Measurements from ENCODE around the gene KIAA1586.
"Not testable (repeated sequence)": the region's sequence is repeated elsewhere in the genome, so short reads cannot be mapped to it uniquely, and the experiment has no call there.

The KIAA1586 gene

GRCh38 chr6:57087916-57088315 is 41.4 kb downstream of the KIAA1586 start:
- DNase-seq (ENCODE audit: extremely low read depth, low read depth): no peak
- no peak for TF ChIP-seq CTCF (IDR thresholded peaks at IDR 0.05; ENCODE audit: low read depth, low read length, missing control alignments)
- no peak overlapping the region for H3K4me3 ChIP-seq (replicated peaks; ENCODE audit: low read depth, low read length)

- H3K4me3 ChIP-seq (replicated peaks; ENCODE audit: low read depth, low read length): peak overlapping the region; percentile 56
- no peak for TF ChIP-seq CTCF (IDR thresholded peaks at IDR 0.05; ENCODE audit: low read depth, low read length, missing control alignments)
- DNase-seq (ENCODE audit: extremely low read depth, low read depth): no peak
These were observed 42.8 kb downstream of the KIAA1586 start for GRCh38 chr6:57089265-57089664.

- H3K4me3 ChIP-seq (replicated peaks; ENCODE audit: low read depth, low read length): peak within 1 kb of the TSS; percentile 56
- no peak for TF ChIP-seq CTCF (IDR thresholded peaks at IDR 0.05; ENCODE audit: low read depth, low read length, missing control alignments)
- peak; percentile 89 for DNase-seq (ENCODE audit: extremely low read depth, low read depth)
These were observed 43.4 kb downstream of the KIAA1586 start, which contains the start of gene ZNF451 for GRCh38 chr6:57089687-57090457. ZNF451 (plus strand) TSS chr6:57090188; CDS start chr6:57090254, 66 bp downstream.

- not testable (repeated sequence) for DNase-seq (ENCODE audit: extremely low read depth, low read depth)
- H3K4me3 ChIP-seq (replicated peaks; ENCODE audit: low read depth, low read length): peak overlapping the region; percentile 56
These were observed 44.1 kb downstream of the KIAA1586 start for GRCh38 chr6:57090458-57091067.

GRCh38 chr6:57091375-57091774 is 44.9 kb downstream of the KIAA1586 start:
- H3K4me3 ChIP-seq (replicated peaks; ENCODE audit: low read depth, low read length): peak overlapping the region; percentile 40
- not testable (repeated sequence) for DNase-seq (ENCODE audit: extremely low read depth, low read depth)

- no peak overlapping the region for H3K4me3 ChIP-seq (replicated peaks; ENCODE audit: low read depth, low read length)
- no peak for TF ChIP-seq CTCF (IDR thresholded peaks at IDR 0.05; ENCODE audit: low read depth, low read length, missing control alignments)
- no peak for DNase-seq (ENCODE audit: extremely low read depth, low read depth)
These were observed 48.2 kb downstream of the KIAA1586 start for GRCh38 chr6:57094689-57095088.

GRCh38 chr6:57097596-57097995 is 51.1 kb downstream of the KIAA1586 start:
- no peak overlapping the region for H3K4me3 ChIP-seq (replicated peaks; ENCODE audit: low read depth, low read length)
- no peak for DNase-seq (ENCODE audit: extremely low read depth, low read depth)
- TF ChIP-seq CTCF (IDR thresholded peaks at IDR 0.05; ENCODE audit: low read depth, low read length, missing control alignments): no peak
